ENCODE data around the gene AP2A2.

Gene AP2A2

GRCh38 chr11:932435-932834 lies 6.8 kb downstream of the AP2A2 start:
- Histone ChIP-seq H2BK5ac (ENCODE audit: low read length) (no peak overlapping the region), H3K18ac (ENCODE audit: low read length) (no peak overlapping the region), H3K14ac (ENCODE audit: low read length) (no peak overlapping the region), H4K91ac (ENCODE audit: low read depth, low read length, poor library complexity) (no peak overlapping the region), H3K27me3 (ENCODE audit: control insufficient read depth in 3 of 3, insufficient read depth in 3 of 3, low read depth in 1 of 3, low read length in 3 of 3) (no peaks in the 10 kb centered on the region), H2BK12ac (ENCODE audit: low read length) (no peak overlapping the region), H3K4me1 (ENCODE audit: control insufficient read depth in 2 of 2, insufficient read depth in 1 of 2, low read depth in 1 of 2, low read length in 2 of 2) (peaks cover 0 to 8% of the 10 kb centered on the region in 2 donors), H2BK15ac (ENCODE audit: low read length) (no peak overlapping the region), H3K23ac (ENCODE audit: low read depth, low read length, poor library complexity) (no peak overlapping the region), H3K9ac (ENCODE audit: low read depth, low read length, poor library complexity) (no peak overlapping the region), H2AK5ac (ENCODE audit: low read depth, low read length) (no peak overlapping the region), H3K9me3 (replicated peaks in 1 of 2; ENCODE audit: control insufficient read depth in 2 of 2, insufficient read depth in 1 of 2, low read depth in 1 of 2, low read length in 2 of 2) (no peaks in the 10 kb centered on the region), H4K8ac (ENCODE audit: low read depth, low read length) (no peak overlapping the region), H3K4me2 (ENCODE audit: insufficient read depth, low read length, poor library complexity, severe bottlenecking) (no peak overlapping the region), H3K27ac (replicated peaks; ENCODE audit: low read length) (no peak overlapping the region), H2AFZ (ENCODE audit: low read length) (no peak overlapping the region), H3K79me1 (ENCODE audit: low read depth, low read length) (peaks cover 6% of the 10 kb centered on the region), H3K4ac (ENCODE audit: low read length) (no peak overlapping the region), H3K36me3 (replicated peaks in 1 of 2; ENCODE audit: control insufficient read depth in 2 of 2, insufficient read depth in 2 of 2, low read length in 2 of 2) (peaks cover 2 to 29% of the 10 kb centered on the region in 2 donors), H3K4me3 (ENCODE audit: low read length in 2 of 2) (no peak overlapping the region), H2BK120ac (ENCODE audit: low read depth, low read length) (no peak overlapping the region)
- no CpG with 5 or more reads among the region's 4 CpGs for whole genome bisulfite sequencing, 2 donors (ENCODE audit: extremely low coverage in 2 of 2, insufficient read length in 2 of 2, insufficient replicate concordance in 1 of 2)
- no peak for DNase-seq (ENCODE audit: low spot score)

DNA sequence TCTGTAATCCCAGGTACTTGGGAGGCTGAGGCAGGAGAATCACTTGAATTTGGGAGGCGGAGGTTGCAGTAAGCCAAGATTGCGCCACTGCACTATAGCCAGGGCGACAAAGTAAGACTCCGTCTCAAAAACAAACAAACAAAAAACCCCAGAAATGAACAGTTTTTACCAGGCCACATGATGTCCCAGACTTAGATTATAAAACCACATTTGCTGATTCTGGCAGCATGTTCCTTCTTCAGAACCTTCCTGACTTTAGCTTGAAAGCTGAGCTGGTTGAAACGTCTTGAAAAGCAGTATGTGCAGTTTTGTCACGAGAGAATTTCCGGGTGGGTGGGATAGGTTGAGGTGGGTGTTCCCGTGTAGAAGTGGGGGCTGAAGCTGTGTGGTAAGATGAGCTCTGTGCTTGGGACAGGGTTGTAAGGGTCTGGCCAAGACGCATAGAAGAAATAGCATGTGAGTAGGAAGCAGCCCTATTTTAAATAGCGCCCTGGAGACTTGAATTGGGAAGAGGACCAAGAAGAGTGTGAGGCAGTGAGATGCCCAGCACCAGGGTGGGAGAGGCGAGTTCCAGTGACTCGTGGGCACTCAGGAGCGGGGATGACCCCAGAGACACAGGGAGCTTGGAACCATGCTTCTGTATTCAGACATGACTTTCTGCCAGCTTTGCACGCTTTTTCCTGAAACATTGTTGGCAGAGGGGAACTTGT lies 7.6 kb downstream of the AP2A2 start:
- Histone ChIP-seq H2BK12ac (ENCODE audit: low read length) (no peak overlapping the region), H2BK120ac (ENCODE audit: low read depth, low read length) (no peak overlapping the region), H3K4me1 (ENCODE audit: control insufficient read depth in 2 of 2, insufficient read depth in 1 of 2, low read depth in 1 of 2, low read length in 2 of 2) (peaks cover 0 to 10% of the 10 kb centered on the region in 2 donors), H2AFZ (ENCODE audit: low read length) (no peak overlapping the region), H3K9ac (ENCODE audit: low read depth, low read length, poor library complexity) (no peak overlapping the region), H4K8ac (ENCODE audit: low read depth, low read length) (no peak overlapping the region), H3K18ac (ENCODE audit: low read length) (no peak overlapping the region), H3K4me3 (ENCODE audit: low read length in 2 of 2) (no peak overlapping the region), H2AK5ac (ENCODE audit: low read depth, low read length) (no peak overlapping the region), H3K9me3 (replicated peaks in 1 of 2; ENCODE audit: control insufficient read depth in 2 of 2, insufficient read depth in 1 of 2, low read depth in 1 of 2, low read length in 2 of 2) (no peaks in the 10 kb centered on the region), H3K27me3 (ENCODE audit: control insufficient read depth in 3 of 3, insufficient read depth in 3 of 3, low read depth in 1 of 3, low read length in 3 of 3) (no peaks in the 10 kb centered on the region), H3K4me2 (ENCODE audit: insufficient read depth, low read length, poor library complexity, severe bottlenecking) (no peak overlapping the region), H4K91ac (ENCODE audit: low read depth, low read length, poor library complexity) (no peak overlapping the region), H3K23ac (ENCODE audit: low read depth, low read length, poor library complexity) (no peak overlapping the region), H3K14ac (ENCODE audit: low read length) (no peak overlapping the region), H3K79me1 (ENCODE audit: low read depth, low read length) (peaks cover 6% of the 10 kb centered on the region), H2BK15ac (ENCODE audit: low read length) (no peak overlapping the region), H2BK5ac (ENCODE audit: low read length) (no peak overlapping the region), H3K36me3 (replicated peaks in 1 of 2; ENCODE audit: control insufficient read depth in 2 of 2, insufficient read depth in 2 of 2, low read length in 2 of 2) (peaks cover 2 to 20% of the 10 kb centered on the region in 2 donors), H3K4ac (ENCODE audit: low read length) (no peak overlapping the region), H3K27ac (replicated peaks; ENCODE audit: low read length) (no peak overlapping the region)
- no CpG with 5 or more reads among the region's 14 CpGs for whole genome bisulfite sequencing, 2 donors (ENCODE audit: extremely low coverage in 2 of 2, insufficient read length in 2 of 2, insufficient replicate concordance in 1 of 2)
- DNase-seq (ENCODE audit: low spot score) = no peak

GRCh38 chr11:933936-934335 lies 8.3 kb downstream of the AP2A2 start:
- Histone ChIP-seq H3K4me2 (ENCODE audit: insufficient read depth, low read length, poor library complexity, severe bottlenecking) (no peak overlapping the region), H4K91ac (ENCODE audit: low read depth, low read length, poor library complexity) (no peak overlapping the region), H3K18ac (ENCODE audit: low read length) (peak overlapping the region; percentile 12), H2BK12ac (ENCODE audit: low read length) (no peak overlapping the region), H3K4ac (ENCODE audit: low read length) (no peak overlapping the region), H2AFZ (ENCODE audit: low read length) (no peak overlapping the region), H2BK120ac (ENCODE audit: low read depth, low read length) (no peak overlapping the region), H3K27me3 (ENCODE audit: control insufficient read depth in 3 of 3, insufficient read depth in 3 of 3, low read depth in 1 of 3, low read length in 3 of 3) (no peaks in the 10 kb centered on the region), H3K4me1 (ENCODE audit: control insufficient read depth in 2 of 2, insufficient read depth in 1 of 2, low read depth in 1 of 2, low read length in 2 of 2) (peaks cover 0 to 10% of the 10 kb centered on the region in 2 donors), H2AK5ac (ENCODE audit: low read depth, low read length) (no peak overlapping the region), H4K8ac (ENCODE audit: low read depth, low read length) (no peak overlapping the region), H2BK15ac (ENCODE audit: low read length) (no peak overlapping the region), H2BK5ac (ENCODE audit: low read length) (no peak overlapping the region), H3K79me1 (ENCODE audit: low read depth, low read length) (peaks cover 6% of the 10 kb centered on the region), H3K4me3 (ENCODE audit: low read length in 2 of 2) (no peak overlapping the region), H3K36me3 (replicated peaks in 1 of 2; ENCODE audit: control insufficient read depth in 2 of 2, insufficient read depth in 2 of 2, low read length in 2 of 2) (peaks cover 2 to 14% of the 10 kb centered on the region in 2 donors), H3K27ac (replicated peaks; ENCODE audit: low read length) (no peak overlapping the region), H3K9me3 (replicated peaks in 1 of 2; ENCODE audit: control insufficient read depth in 2 of 2, insufficient read depth in 1 of 2, low read depth in 1 of 2, low read length in 2 of 2) (no peaks in the 10 kb centered on the region), H3K23ac (ENCODE audit: low read depth, low read length, poor library complexity) (no peak overlapping the region), H3K9ac (ENCODE audit: low read depth, low read length, poor library complexity) (no peak overlapping the region), H3K14ac (ENCODE audit: low read length) (no peak overlapping the region)
- DNase-seq (ENCODE audit: low spot score) = no peak
- WGBS, 2 donors (ENCODE audit: extremely low coverage in 2 of 2, insufficient read length in 2 of 2, insufficient replicate concordance in 1 of 2) = no CpG with 5 or more reads among the region's 7 CpGs

DNA sequence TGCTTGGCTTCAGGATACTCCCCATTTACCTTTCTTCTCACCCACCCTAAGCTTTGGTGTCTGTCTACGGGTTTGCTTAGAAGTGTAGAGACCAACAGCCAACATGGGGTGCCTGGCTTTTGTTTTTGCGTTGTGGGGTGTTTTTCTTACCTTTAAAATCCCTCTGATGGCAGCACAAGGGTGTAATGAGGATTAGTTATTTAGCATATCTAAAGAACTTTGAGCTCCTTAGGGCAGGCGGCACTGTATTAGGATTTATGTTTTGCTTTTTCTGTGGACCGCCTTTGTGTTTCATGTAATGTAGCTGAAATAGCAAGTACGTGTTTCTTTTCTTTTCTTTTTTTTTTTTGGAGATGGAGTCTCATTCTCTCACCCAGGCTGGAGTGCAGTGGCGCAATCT lies 8.9 kb downstream of the AP2A2 start:
- peaks cover 0 to 10% of the 10 kb centered on the region in 2 donors for H3K4me1 ChIP-seq (ENCODE audit: control insufficient read depth in 2 of 2, insufficient read depth in 1 of 2, low read depth in 1 of 2, low read length in 2 of 2)
- no peak overlapping the region for H2BK12ac ChIP-seq (ENCODE audit: low read length)
- no CpG with 5 or more reads among the region's 6 CpGs for WGBS, 2 donors (ENCODE audit: extremely low coverage in 2 of 2, insufficient read length in 2 of 2, insufficient replicate concordance in 1 of 2)
- no peak overlapping the region for H4K91ac ChIP-seq (ENCODE audit: low read depth, low read length, poor library complexity)
- peaks cover 2 to 8% of the 10 kb centered on the region in 2 donors for H3K36me3 ChIP-seq (replicated peaks in 1 of 2; ENCODE audit: control insufficient read depth in 2 of 2, insufficient read depth in 2 of 2, low read length in 2 of 2)
- H3K4ac ChIP-seq (ENCODE audit: low read length) = no peak overlapping the region
- no peak overlapping the region for H2AFZ ChIP-seq (ENCODE audit: low read length)
- no peak overlapping the region for H3K27ac ChIP-seq (replicated peaks; ENCODE audit: low read length)
- no peak overlapping the region for H3K23ac ChIP-seq (ENCODE audit: low read depth, low read length, poor library complexity)
- H3K9me3 ChIP-seq (replicated peaks in 1 of 2; ENCODE audit: control insufficient read depth in 2 of 2, insufficient read depth in 1 of 2, low read depth in 1 of 2, low read length in 2 of 2) = no peaks in the 10 kb centered on the region
- no peak overlapping the region for H3K4me3 ChIP-seq (ENCODE audit: low read length in 2 of 2)
- H2BK120ac ChIP-seq (ENCODE audit: low read depth, low read length) = no peak overlapping the region
- H3K27me3 ChIP-seq (ENCODE audit: control insufficient read depth in 3 of 3, insufficient read depth in 3 of 3, low read depth in 1 of 3, low read length in 3 of 3) = no peaks in the 10 kb centered on the region
- H2AK5ac ChIP-seq (ENCODE audit: low read depth, low read length) = no peak overlapping the region
- no peak overlapping the region for H3K18ac ChIP-seq (ENCODE audit: low read length)
- no peak overlapping the region for H2BK5ac ChIP-seq (ENCODE audit: low read length)
- no peak for DNase-seq (ENCODE audit: low spot score)
- no peak overlapping the region for H3K9ac ChIP-seq (ENCODE audit: low read depth, low read length, poor library complexity)
- no peak overlapping the region for H3K14ac ChIP-seq (ENCODE audit: low read length)
- H3K4me2 ChIP-seq (ENCODE audit: insufficient read depth, low read length, poor library complexity, severe bottlenecking) = no peak overlapping the region
- H3K79me1 ChIP-seq (ENCODE audit: low read depth, low read length) = peaks cover 6% of the 10 kb centered on the region
- H2BK15ac ChIP-seq (ENCODE audit: low read length) = no peak overlapping the region
- no peak overlapping the region for H4K8ac ChIP-seq (ENCODE audit: low read depth, low read length)
